Trophoblast cell (in vitro differentiated cells and primary cell): ENCODE measurements around the gene PAK1.

Experiments used
- DNase-seq, 2 donors: peaks; one replicate each; pipeline ENCODE4 v3.0.0-alpha.2; 2016
- H2AFZ ChIP-seq: 2 replicates; pipeline ENCODE4 v1.6.1; 2013; ENCODE audit warnings: low read length, moderate library complexity, mild to moderate bottlenecking; ENCODE audit not compliant: insufficient read depth, poor library complexity
- H2AK5ac ChIP-seq: 2 replicates; pipeline ENCODE4 v1.6.1; 2013; ENCODE audit warnings: mild to moderate bottlenecking, low read length
- H2BK120ac ChIP-seq: 2 replicates; pipeline ENCODE4 v1.6.1; 2013; ENCODE audit warnings: low read length, mild to moderate bottlenecking, moderate library complexity; ENCODE audit not compliant: insufficient read depth, poor library complexity
- H2BK12ac ChIP-seq: 2 replicates; pipeline ENCODE4 v1.6.1; 2013; ENCODE audit warnings: mild to moderate bottlenecking, low read length, moderate library complexity
- H2BK5ac ChIP-seq: 2 replicates; pipeline ENCODE4 v1.6.1; 2013; ENCODE audit warnings: low read length, low read depth, moderate library complexity, mild to moderate bottlenecking; ENCODE audit not compliant: poor library complexity
- H3K14ac ChIP-seq: 2 replicates; pipeline ENCODE4 v1.6.1; 2013; ENCODE audit warnings: mild to moderate bottlenecking, low read length
- H3K18ac ChIP-seq: 2 replicates; pipeline ENCODE4 v1.6.1; 2013; ENCODE audit warnings: mild to moderate bottlenecking, low read length
- H3K23ac ChIP-seq: 2 replicates; pipeline ENCODE4 v1.6.1; 2013; ENCODE audit warnings: low read length
- H3K27ac ChIP-seq: 2 replicates; pipeline ENCODE4 v1.5.1; 2013; ENCODE audit warnings: low read depth, mild to moderate bottlenecking, inconsistent platforms, low read length, moderate library complexity
- H3K27me3 ChIP-seq: 2 replicates; pipeline ENCODE4 v1.6.1; 2013; ENCODE audit warnings: inconsistent platforms, mild to moderate bottlenecking, low read length, moderate library complexity; ENCODE audit not compliant: insufficient read depth
- H3K36me3 ChIP-seq, 2 experiments: 1 replicate in 1 of 2; 2 replicates in 1 of 2; pipeline ENCODE4 v1.6.1; 2013; ENCODE audit warnings: low read length in 2 of 2, mild to moderate bottlenecking in 2 of 2, moderate library complexity in 1 of 2; ENCODE audit not compliant: insufficient read depth in 2 of 2, control insufficient read depth in 1 of 2
- H3K4ac ChIP-seq: 2 replicates; pipeline ENCODE4 v1.6.1; 2013; ENCODE audit warnings: low read depth, mild to moderate bottlenecking, low read length, moderate library complexity
- H3K4me1 ChIP-seq, 2 experiments: 1 replicate in 1 of 2; 2 replicates in 1 of 2; pipeline ENCODE4 v1.6.1; 2013; ENCODE audit warnings: low read length in 2 of 2, mild to moderate bottlenecking in 2 of 2, moderate library complexity in 1 of 2; ENCODE audit not compliant: insufficient read depth in 2 of 2, control insufficient read depth in 1 of 2
- H3K4me2 ChIP-seq: 2 replicates; pipeline ENCODE4 v1.6.1; 2013; ENCODE audit warnings: inconsistent platforms, mild to moderate bottlenecking, low read length, moderate library complexity
- H3K4me3 ChIP-seq: 2 replicates; pipeline ENCODE4 v1.5.1; 2013; ENCODE audit warnings: mild to moderate bottlenecking, low read depth, low read length, inconsistent platforms
- H3K79me1 ChIP-seq: one replicate; pipeline ENCODE4 v1.6.1; 2013; ENCODE audit warnings: low read length
- H3K79me2 ChIP-seq: 2 replicates; pipeline ENCODE4 v1.6.1; 2013; ENCODE audit warnings: low read length, mild to moderate bottlenecking; ENCODE audit not compliant: control insufficient read depth, insufficient read depth, poor library complexity
- H3K9ac ChIP-seq: 2 replicates; pipeline ENCODE4 v1.6.1; 2013; ENCODE audit warnings: mild to moderate bottlenecking, low read length
- H3K9me3 ChIP-seq: 2 replicates; pipeline ENCODE4 v1.6.1; 2013; ENCODE audit warnings: low read depth, mild to moderate bottlenecking, control low read depth, inconsistent platforms, low read length; ENCODE audit not compliant: insufficient read depth
- H4K12ac ChIP-seq: 2 replicates; pipeline ENCODE4 v1.6.1; 2013; ENCODE audit warnings: low read depth, mild to moderate bottlenecking, low read length, moderate library complexity
- H4K8ac ChIP-seq: 2 replicates; pipeline ENCODE4 v1.6.1; 2013; ENCODE audit warnings: low read depth, mild to moderate bottlenecking, low read length, moderate library complexity
- H4K91ac ChIP-seq: one replicate; pipeline ENCODE4 v1.6.1; 2013; ENCODE audit warnings: low read depth, mild to moderate bottlenecking, low read length, moderate library complexity
- WGBS: extraction: QIAGEN DNeasy Blood & Tissue Kit; methylation state at CpG from one replicate; pipeline ENCODE4 v1.1.7; 2013; ENCODE audit warnings: missing lambda C conversion rate; ENCODE audit not compliant: insufficient read length, insufficient coverage; ENCODE audit errors: extremely low coverage; 5-methylcytosine and 5-hydroxymethylcytosine counted together

PAK1 gene

DNA sequence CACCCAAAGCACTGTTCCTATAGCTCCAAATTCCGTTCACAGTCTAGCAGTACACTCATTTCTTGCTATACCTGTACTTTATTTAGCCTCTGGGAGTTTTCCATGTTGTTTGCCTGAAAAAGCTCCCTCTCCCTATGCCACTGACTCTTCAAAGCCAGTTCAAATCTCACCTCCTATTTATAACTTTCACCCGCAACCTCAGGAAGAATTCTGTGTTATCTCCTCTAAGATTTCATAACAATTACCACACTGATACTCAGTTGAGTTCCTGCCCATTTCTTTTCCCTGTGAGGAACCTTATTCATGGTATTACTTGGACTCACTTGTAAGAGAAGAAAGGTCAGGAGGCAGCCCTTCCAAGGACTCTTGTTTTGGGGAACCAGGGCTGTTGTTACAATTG, 197.6 kb downstream of the PAK1 start:
- Histone ChIP-seq H4K91ac (no peak overlapping the region), H3K23ac (no peak overlapping the region), H3K4ac (no peak overlapping the region), H3K27me3 (no peaks in the 10 kb centered on the region), H4K8ac (no peak overlapping the region), H2BK12ac (no peak overlapping the region), H2AFZ (no peak overlapping the region), H3K79me1 (no peaks in the 10 kb centered on the region), H2AK5ac (no peak overlapping the region), H2BK120ac (no peak overlapping the region), H3K9me3 (no peaks in the 10 kb centered on the region), H3K79me2 (no peaks in the 10 kb centered on the region), H3K14ac (no peak overlapping the region), H2BK5ac (no peak overlapping the region), H3K4me1 (no peaks in the 10 kb centered on the region), H3K36me3 (no peaks in the 10 kb centered on the region), H3K27ac (no peak overlapping the region), H3K4me3 (no peak overlapping the region), H3K4me2 (no peak overlapping the region), H3K18ac (no peak overlapping the region), H3K9ac (no peak overlapping the region), H4K12ac (no peak overlapping the region)
- no CpG with 5 or more reads among the region's 2 CpGs for WGBS
- peak in 1 of 2 donors; percentile 56 for DNase-seq
